Esophagus squamous epithelium (tissue), 5 donors: ENCODE results near the gene PDE7B. TPM values are rescaled to one million over a fixed set of nuclear protein-coding genes. Genes with fewer than 3 reads are reported as not detected.
A peak's percentile ranks its signal among the peaks of the same experiment; 100 is the strongest.

ENCODE experiments used
- DNase-seq: peaks from one replicate; lab custom pipeline; 2025; lab: John Stamatoyannopoulos, UW
- H3K27ac ChIP-seq, 4 donors: fragments of 200-600 bp; sonication (generic); one replicate each; pipeline ENCODE4 v1.5.1; 2016 to 2019; ENCODE audit warnings: mild to moderate bottlenecking in 1 of 4
- H3K27me3 ChIP-seq, 4 donors: fragments of 200-600 bp; sonication (generic); 1 replicate in 3 of 4; 2 replicates in 1 of 4; pipeline versions ENCODE4 v1.5.1 to v1.6.0; 2017 to 2021; ENCODE audit warnings: antibody characterized with exemption in 1 of 4
- H3K36me3 ChIP-seq, 3 donors: fragments of 200-600 bp; sonication (generic); one replicate each; pipeline ENCODE4 v1.5.1; 2016 to 2019
- H3K4me1 ChIP-seq, 3 donors: fragments of 200-600 bp; sonication (generic); one replicate each; pipeline ENCODE4 v1.5.1; 2017 to 2019
- H3K4me3 ChIP-seq, 4 donors: fragments of 200-600 bp; sonication (generic); 1 replicate in 3 of 4; 2 replicates in 1 of 4; pipeline ENCODE4 v1.5.1; 2016 to 2019; ENCODE audit warnings: mild to moderate bottlenecking in 2 of 4, moderate library complexity in 1 of 4
- H3K9me3 ChIP-seq, 3 donors: fragments of 200-600 bp; sonication (generic); one replicate each; pipeline ENCODE4 v1.5.1; 2016 to 2019
- CTCF ChIP-seq, 6 experiments: fragments of 450-650 bp in 4 of 6; fragments of 200-600 bp in 2 of 6; sonication (generic) in 2 of 6; IDR thresholded peaks; one replicate each; pipeline ENCODE4 v1.5.1; 2016 to 2019; ENCODE audit warnings: antibody characterized with exemption in 6 of 6, mild to moderate bottlenecking in 4 of 6, moderate library complexity in 4 of 6
- POLR2A ChIP-seq, 4 donors: fragments of 450-650 bp; IDR thresholded peaks; one replicate each; pipeline ENCODE4 v1.6.1; 2017; ENCODE audit warnings: antibody characterized with exemption in 4 of 4, mild to moderate bottlenecking in 4 of 4, moderate library complexity in 3 of 4
- WGBS, 2 donors: methylation state at CpG; one replicate each; pipeline ENCODE4 v1.1.5; 2018; 5-methylcytosine and 5-hydroxymethylcytosine counted together
- intact Hi-C: fragments of 100-400 bp; cut with DNase I; formaldehyde crosslinking; loops from one replicate; pipeline ENCODE4 v1.15.0; 2022
- total RNA-seq, 4 donors: library from RNA; depleted of rRNA; stranded (reverse); fragments of >200 nt; gene quantifications; one replicate each; pipeline ENCODE4 v1.1.0, GENCODE V29; 2016
- donor health status: DM: yes; HTN: yes; CAD: no.

PDE7B gene
- total RNA-seq, 4 donors from 2014 or later = 0.08 to 6.1 (median 0.47) TPM

GRCh38 chr6:135921188-135921587 is 69.7 kb downstream of the PDE7B start:
- TF ChIP-seq CTCF (IDR thresholded peaks at IDR 0.05) (no peak), POLR2A (IDR thresholded peaks at IDR 0.05) (no peak)
- Histone ChIP-seq H3K36me3 (no peaks in the 10 kb centered on the region), H3K27me3 (no peaks in the 10 kb centered on the region), H3K9me3 (no peaks in the 10 kb centered on the region), H3K27ac (no peak overlapping the region), H3K4me1 (peaks cover 0 to 17% (median 8%) of the 10 kb centered on the region in 3 donors), H3K4me3 (no peak overlapping the region)
- 53 to 56% methylated on average over 2 of the region's 2 CpGs for WGBS, 2 donors
- intact Hi-C loops = no loop called here
- no peak for DNase-seq

DNA sequence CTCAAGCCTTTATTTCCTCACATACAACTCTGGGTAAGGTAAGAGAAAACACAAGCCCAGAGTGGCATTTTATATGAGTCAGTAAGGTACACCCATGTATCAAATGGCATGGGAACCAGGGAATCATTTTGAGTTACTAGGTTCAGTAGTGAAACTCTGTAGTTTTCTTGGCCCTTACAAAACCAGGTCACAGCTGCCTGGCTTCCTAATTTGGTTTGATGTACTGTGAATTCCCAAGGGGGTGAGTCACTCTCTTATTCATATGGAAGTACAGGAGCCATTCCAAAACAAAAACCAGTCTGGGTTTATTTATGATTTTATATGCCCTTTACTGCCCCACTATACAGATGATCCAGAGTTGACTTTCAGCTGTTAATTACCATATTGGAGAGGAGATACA is 70.7 kb downstream of the PDE7B start:
- Histone ChIP-seq H3K4me3 (no peak overlapping the region), H3K9me3 (no peaks in the 10 kb centered on the region), H3K27me3 (no peaks in the 10 kb centered on the region), H3K4me1 (peaks cover 0 to 17% (median 8%) of the 10 kb centered on the region in 3 donors), H3K36me3 (no peaks in the 10 kb centered on the region), H3K27ac (peak overlapping the region in 3 of 4 donors; percentile 34 to 38 (median 36))
- intact Hi-C loops = no loop called here
- no peak for TF ChIP-seq POLR2A (IDR thresholded peaks at IDR 0.05)
- TF ChIP-seq CTCF (IDR thresholded peaks at IDR 0.05) = no peak
- DNase-seq = no peak

- Histone ChIP-seq H3K27me3 (no peaks in the 10 kb centered on the region), H3K27ac (peak overlapping the region in 1 of 4 donors; percentile 38), H3K4me3 (no peak overlapping the region), H3K36me3 (no peaks in the 10 kb centered on the region), H3K4me1 (peaks cover 0 to 17% (median 8%) of the 10 kb centered on the region in 3 donors), H3K9me3 (no peaks in the 10 kb centered on the region)
- intact Hi-C loops = no loop called here
- TF ChIP-seq POLR2A (IDR thresholded peaks at IDR 0.05) (no peak), CTCF (IDR thresholded peaks at IDR 0.05) (no peak)
- WGBS, 2 donors = 36 to 48% methylated on average over 3 of the region's 3 CpGs
- no peak for DNase-seq
Observed at GRCh38 chr6:135922746-135923145, 71.2 kb downstream of the PDE7B start.

- DNase-seq = no peak
- intact Hi-C loops = no loop called here
- TF ChIP-seq CTCF (IDR thresholded peaks at IDR 0.05) (no peak), POLR2A (IDR thresholded peaks at IDR 0.05) (no peak)
- H3K4me1 ChIP-seq = peaks cover 0 to 16% (median 4%) of the 10 kb centered on the region in 3 donors
- no peak overlapping the region for H3K4me3 ChIP-seq
- no peak overlapping the region for H3K27ac ChIP-seq
- no peaks in the 10 kb centered on the region for H3K9me3 ChIP-seq
- no peaks in the 10 kb centered on the region for H3K36me3 ChIP-seq
- WGBS, 2 donors = 56% methylated on average over 4 of the region's 4 CpGs
- H3K27me3 ChIP-seq = no peaks in the 10 kb centered on the region
Observed at GRCh38 chr6:135932651-135933050, 81.2 kb downstream of the PDE7B start.

GRCh38 chr6:135935941-135936601 is 84.6 kb downstream of the PDE7B start:
- no peak overlapping the region for H3K4me3 ChIP-seq
- DNase-seq = no peak
- 61 to 73% methylated on average over 5 to 7 of the region's 8 CpGs for WGBS, 2 donors
- H3K4me1 ChIP-seq = peaks cover 0 to 16% (median 4%) of the 10 kb centered on the region in 3 donors
- H3K27ac ChIP-seq = no peak overlapping the region
- H3K27me3 ChIP-seq = no peaks in the 10 kb centered on the region
- TF ChIP-seq CTCF (IDR thresholded peaks at IDR 0.05) (no peak), POLR2A (IDR thresholded peaks at IDR 0.05) (no peak)
- no peaks in the 10 kb centered on the region for H3K36me3 ChIP-seq
- no peaks in the 10 kb centered on the region for H3K9me3 ChIP-seq
- intact Hi-C loops = no loop called here
